ENCODE results near the gene EID1.
"Not testable (repeated sequence)": the region's sequence is repeated elsewhere in the genome, so short reads cannot be mapped to it uniquely, and the experiment has no call there.

The EID1 gene

GRCh38 chr15:48869966-48870365, 8.0 kb upstream of the EID1 start:
- no peak for DNase-seq (ENCODE audit: low spot score)

GRCh38 chr15:48871542-48871941, 6.4 kb upstream of the EID1 start:
- DNase-seq (ENCODE audit: low spot score) = no peak

GRCh38 chr15:48872632-48873031, 5.3 kb upstream of the EID1 start:
- no peak for DNase-seq (ENCODE audit: low spot score)

GRCh38 chr15:48875241-48875960, 2.5 kb upstream of the EID1 start:
- DNase-seq (ENCODE audit: low spot score) = peak; percentile 40

GRCh38 chr15:48876057-48876456, 1.9 kb upstream of the EID1 start:
- no peak for DNase-seq (ENCODE audit: low spot score)

GRCh38 chr15:48880070-48880634, 2.2 kb downstream of the EID1 start:
- no peak for DNase-seq (ENCODE audit: low spot score)

GRCh38 chr15:48883699-48884098, 5.8 kb downstream of the EID1 start:
- no peak for DNase-seq (ENCODE audit: low spot score)

GRCh38 chr15:48887144-48887543, 9.2 kb downstream of the EID1 start:
- no peak for DNase-seq (ENCODE audit: low spot score)

GRCh38 chr15:48888191-48888590, 10.3 kb downstream of the EID1 start:
- peak; percentile 62 for DNase-seq (ENCODE audit: low spot score)

GRCh38 chr15:48888836-48889235, 10.9 kb downstream of the EID1 start:
- DNase-seq (ENCODE audit: low spot score) = no peak

- DNase-seq (ENCODE audit: low spot score) = no peak
These were observed 12.0 kb downstream of the EID1 start for GRCh38 chr15:48889925-48890324.

- no peak for DNase-seq (ENCODE audit: low spot score)
These were observed 12.5 kb downstream of the EID1 start for GRCh38 chr15:48890375-48890972.

GRCh38 chr15:48891232-48891765, 13.4 kb downstream of the EID1 start:
- DNase-seq (ENCODE audit: low spot score) = no peak

- DNase-seq (ENCODE audit: low spot score) = no peak
These were observed 15.4 kb downstream of the EID1 start for GRCh38 chr15:48893311-48893710.

- no peak for DNase-seq (ENCODE audit: low spot score)
These were observed 19.2 kb downstream of the EID1 start for GRCh38 chr15:48896869-48897814.

GRCh38 chr15:48898032-48898431, 20.1 kb downstream of the EID1 start:
- DNase-seq (ENCODE audit: low spot score) = no peak

- no peak for DNase-seq (ENCODE audit: low spot score)
These were observed 20.5 kb downstream of the EID1 start for GRCh38 chr15:48898446-48898845.

GRCh38 chr15:48899793-48900192, 21.9 kb downstream of the EID1 start:
- no peak for DNase-seq (ENCODE audit: low spot score)

GRCh38 chr15:48904758-48905157, 26.8 kb downstream of the EID1 start:
- DNase-seq (ENCODE audit: low spot score) = no peak

GRCh38 chr15:48905216-48905615, 27.3 kb downstream of the EID1 start:
- DNase-seq (ENCODE audit: low spot score) = no peak

GRCh38 chr15:48905847-48906246, 27.9 kb downstream of the EID1 start:
- no peak for DNase-seq (ENCODE audit: low spot score)

- DNase-seq (ENCODE audit: low spot score) = not testable (repeated sequence)
These were observed 31.4 kb downstream of the EID1 start for GRCh38 chr15:48909313-48909712.

All from activated CD4-positive, alpha-beta T cell treated with anti-CD3 and anti-CD28 coated beads, Interleukin-2, Interleukin-4, amounts not matched to agents 100 ng/mL and 50 ng/mL, durations not matched to agents 16 hours and 8 hours (primary cell).